Ecto neural progenitor cell (in vitro differentiated cells): Measurements from ENCODE around the gene MAPK4.
"Not testable (repeated sequence)": the region's sequence is repeated elsewhere in the genome, so short reads cannot be mapped to it uniquely, and the experiment has no call there.

Experiments
- DNase-seq: peaks from one replicate; pipeline ENCODE4 v3.0.0-alpha.2; 2018; ENCODE audit warnings: low spot score

MAPK4 gene

DNA sequence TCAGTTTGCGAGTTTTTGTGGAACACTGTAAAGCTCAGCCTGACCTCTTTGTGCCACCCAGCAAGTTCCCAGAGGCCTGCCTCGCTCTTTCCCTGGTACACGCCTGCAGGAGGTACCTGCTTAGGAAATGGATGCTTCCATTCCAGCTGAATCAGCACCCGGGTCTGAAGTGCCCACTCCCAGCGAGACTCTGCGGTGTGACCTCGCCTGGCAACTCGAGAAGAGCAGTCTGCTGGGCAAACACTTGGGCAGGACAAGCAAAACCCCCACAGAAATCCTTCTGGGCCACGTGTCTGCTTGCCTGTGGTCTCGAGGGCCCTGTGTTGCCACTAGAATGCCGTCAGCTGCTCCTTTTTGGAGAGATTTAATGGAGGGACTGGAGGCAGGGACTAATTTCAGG is 127.6 kb downstream of the MAPK4 start:
- no peak for DNase-seq

DNA sequence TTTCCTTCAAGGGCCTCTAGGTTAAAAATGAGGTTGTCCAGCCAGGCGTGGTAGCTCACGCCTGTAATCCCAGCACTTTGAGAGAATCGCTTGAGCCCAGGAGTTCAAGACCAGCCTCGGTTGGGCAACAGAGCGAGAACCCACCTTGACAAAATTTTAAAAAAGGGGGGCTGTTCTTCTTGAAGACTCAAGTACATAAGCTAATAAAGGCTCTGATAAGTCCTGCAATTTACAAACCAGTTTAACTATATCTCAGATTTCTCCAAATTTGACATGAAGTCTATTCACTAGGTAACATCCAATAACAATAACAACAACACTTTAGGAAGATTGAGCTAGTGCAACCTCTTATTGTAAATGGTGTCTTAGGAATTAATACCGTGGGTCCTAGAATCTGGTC is 129.7 kb downstream of the MAPK4 start:
- no peak for DNase-seq

DNA sequence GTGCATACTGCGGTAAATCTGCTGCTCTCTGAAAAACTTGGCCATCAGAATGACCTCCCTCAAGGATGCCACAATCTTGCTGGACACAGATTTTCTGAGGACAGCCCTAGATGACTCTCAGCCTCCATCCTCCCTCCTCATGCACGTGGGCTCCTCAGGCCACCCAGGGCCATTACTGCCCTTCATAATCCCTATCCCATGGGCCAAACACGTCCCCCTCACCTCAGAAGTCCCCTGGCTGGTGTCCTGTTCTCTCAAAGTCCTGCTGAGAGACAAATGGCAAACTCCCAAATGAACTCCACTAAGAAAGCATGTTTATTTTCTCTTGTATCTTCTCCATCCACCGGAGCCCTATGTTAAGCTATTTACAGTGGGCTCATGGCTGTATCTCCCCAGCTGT is 134.3 kb downstream of the MAPK4 start:
- DNase-seq: no peak

DNA sequence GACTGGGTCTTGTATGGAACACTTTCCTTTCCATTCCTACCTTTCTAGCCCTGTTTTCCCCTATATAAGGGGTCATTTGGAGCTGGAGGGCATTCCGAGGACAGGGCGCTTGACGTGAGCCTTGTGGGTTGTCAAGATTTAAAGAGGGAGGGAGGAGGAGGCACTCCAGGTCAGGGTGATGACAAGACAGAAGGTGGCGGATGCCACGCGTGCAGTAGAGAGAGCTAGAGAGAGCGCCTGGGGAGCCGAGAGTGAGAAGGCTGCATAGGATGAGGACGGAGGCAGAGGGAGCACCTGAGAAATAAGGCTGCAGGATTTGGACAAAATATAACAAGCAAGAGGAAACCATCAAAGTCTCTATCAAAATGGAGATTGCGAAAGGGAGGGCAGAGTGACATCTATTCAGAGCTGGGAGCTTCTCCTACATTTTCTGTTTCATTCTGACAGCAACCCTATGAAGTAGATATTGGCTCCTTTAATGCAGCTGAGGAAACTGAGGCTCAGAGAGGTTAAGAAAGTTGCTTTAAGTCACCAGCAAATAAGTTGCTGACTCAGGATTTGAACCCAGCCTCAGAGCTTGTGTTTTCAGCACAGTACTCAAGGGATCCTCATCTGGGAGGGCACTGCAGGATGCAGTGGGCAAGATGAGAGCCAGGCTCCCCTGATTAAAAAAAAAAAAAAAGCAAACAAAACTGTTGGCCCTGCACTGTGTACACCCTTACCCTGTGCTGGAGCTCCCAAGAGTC is 135.7 kb downstream of the MAPK4 start:
- DNase-seq: no peak

DNA sequence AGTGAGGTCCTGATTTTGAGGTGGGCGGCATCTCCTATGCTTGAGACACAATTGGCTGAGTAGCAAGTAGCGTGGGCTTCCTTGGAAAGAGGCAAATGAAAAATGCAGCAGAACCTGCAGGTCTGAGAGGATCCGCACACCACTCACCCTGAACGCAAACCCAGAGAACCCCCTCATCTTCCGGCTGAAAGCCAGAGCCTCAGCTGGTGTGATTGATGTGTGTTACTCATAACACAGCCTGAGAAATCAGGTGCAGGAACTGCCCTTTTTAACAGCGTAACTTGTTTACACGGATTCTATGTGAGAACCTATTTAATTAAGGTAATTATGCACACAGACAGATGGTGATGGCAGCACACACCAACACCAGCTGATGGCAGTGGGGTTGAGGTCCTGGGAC is 136.5 kb downstream of the MAPK4 start:
- DNase-seq: no peak

DNA sequence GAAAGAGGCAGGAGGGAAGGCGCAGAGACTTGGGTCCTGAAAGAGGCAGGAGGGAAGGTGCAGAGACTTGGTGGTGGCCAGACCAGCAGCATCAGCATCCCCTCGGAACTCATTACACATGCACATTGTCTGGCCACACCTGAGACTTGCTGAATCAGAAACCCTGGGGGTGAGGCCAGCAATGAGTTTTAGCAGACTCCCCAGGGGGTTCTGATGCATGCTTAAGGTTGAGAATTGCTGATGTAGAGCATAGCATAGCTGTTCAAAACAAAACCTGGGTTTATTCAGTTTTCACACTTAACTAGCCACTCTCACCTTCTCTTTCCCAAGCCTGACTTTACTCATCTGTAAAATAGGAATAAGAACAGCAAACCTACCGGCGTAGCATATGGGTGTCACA is 137.0 kb downstream of the MAPK4 start:
- no peak for DNase-seq

DNA sequence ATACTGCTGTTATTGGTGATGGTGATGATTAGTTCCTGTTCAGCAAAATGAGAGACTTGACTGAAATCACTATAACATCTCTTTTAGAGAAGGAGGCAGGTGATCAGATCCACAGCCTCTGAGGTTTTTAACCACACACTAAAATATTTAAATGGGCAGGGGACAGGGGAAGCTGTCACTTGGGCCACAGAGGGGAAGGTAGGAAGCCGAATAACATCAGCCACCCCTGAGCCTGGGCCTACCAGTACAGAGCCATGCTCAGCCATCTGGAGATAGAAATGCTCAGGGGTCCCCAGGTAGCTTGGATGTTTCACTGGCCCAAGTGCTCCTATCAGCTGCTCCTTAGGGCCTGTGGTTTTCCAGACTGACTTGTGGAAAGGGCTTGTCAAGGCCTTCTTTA is 137.6 kb downstream of the MAPK4 start:
- no peak for DNase-seq

DNA sequence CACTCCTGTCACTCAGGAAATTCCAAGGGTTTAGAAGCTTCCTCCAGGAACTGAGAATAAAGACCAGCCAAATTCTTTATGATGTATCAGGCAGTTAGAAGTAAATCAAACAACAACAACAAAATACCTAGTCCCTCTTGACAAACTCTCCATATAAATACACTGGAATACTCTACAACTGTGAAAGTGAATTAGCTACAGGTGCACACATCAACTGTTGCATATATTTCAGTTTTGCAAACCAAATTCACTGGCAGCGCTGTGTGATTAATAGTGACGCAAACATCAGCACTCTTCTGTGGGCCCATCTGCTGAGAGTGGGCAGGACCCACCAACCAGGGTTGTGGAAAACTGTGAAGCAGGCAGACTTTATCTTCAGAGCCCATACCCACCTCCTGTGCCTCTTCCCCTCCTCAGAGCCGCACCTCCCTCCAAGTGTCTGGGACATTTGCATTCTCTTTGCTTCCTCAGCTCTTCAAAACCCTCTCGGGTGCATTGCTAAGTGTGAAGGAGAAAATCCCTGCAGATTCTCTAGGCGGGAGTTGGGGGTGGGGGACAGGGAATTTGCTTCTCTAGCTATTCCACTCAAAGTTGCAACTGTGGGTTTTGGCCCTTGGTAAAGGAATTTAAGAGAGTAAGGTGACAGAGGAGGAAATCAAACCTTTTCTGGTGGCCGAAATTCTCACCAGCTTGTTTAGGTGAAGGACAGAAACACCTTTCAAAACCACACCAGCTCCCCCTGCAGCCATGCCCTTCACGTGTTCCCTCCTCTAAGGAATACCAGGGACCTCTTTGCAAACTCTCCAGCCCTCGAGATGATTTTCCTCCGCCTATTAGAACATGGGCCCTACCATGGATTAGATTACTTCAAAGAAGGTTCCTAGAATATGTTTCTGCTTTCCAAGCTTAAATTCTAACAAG is 140.6 kb downstream of the MAPK4 start:
- DNase-seq: no peak

DNA sequence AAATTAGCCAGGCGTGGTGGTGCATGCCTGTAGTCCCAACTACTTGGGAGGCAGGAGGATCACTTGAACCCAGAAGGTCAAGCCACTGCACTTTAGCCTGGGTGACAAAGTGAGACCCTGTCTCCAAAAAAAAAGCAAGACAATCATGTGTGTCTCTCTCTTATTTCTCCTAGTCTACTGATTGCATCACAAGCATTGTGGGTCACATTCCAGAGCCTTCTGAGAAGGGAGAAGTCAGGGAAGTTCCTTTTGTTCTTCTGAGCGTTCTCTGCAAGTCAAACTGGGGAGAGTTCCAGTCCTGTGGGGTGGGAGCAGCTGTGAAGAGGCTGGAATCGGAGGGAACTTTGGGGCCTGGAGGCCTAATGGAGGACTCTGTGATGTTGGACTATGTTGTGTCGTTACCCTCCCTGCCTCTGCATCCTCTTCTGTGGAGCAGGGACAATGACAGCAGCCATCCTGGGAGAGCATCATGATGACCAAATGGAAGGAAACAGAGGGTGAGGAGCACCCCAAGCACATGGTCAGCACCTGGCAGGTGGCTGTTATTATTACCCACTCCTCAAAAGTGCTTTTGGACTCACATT is 144.6 kb downstream of the MAPK4 start:
- no peak for DNase-seq

DNA sequence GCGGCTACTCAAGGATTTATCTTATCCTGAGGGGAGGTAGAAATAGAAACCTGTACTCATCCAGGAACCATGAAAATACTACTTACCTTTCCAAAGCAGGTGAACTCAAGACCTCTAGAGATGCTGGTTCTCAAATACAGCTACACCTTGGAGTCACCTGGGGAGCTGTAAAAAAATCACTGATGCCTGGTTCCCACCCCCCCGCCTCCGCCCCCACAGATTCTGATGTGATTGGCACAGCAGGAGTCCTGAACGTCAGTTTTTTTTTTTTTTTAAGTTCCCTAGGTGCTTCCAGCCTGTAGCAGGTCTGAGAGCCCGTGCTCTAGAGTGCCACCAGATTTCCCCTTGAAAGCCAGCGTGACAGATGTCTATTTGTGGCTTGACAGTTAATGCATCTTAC is 146.3 kb downstream of the MAPK4 start:
- DNase-seq: no peak

DNA sequence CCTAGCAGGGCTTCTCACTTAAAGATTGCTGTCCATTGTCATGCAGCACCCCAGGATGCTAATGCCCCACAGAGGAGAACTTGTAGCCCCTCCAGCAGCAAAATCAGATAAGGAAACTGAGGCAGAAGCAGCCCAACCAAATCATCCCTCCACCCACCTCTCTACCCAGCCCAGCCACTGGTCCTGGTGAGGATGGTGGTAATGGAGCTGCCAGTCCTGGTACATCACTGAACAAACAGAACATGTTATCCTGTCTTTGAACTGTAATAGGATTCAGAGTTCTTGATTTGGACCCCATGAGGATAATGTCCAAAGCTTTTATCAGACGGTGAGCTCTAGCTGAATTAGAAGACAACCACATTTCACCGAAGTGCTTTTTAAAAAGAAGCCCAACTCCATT is 146.8 kb downstream of the MAPK4 start:
- DNase-seq: no peak

DNA sequence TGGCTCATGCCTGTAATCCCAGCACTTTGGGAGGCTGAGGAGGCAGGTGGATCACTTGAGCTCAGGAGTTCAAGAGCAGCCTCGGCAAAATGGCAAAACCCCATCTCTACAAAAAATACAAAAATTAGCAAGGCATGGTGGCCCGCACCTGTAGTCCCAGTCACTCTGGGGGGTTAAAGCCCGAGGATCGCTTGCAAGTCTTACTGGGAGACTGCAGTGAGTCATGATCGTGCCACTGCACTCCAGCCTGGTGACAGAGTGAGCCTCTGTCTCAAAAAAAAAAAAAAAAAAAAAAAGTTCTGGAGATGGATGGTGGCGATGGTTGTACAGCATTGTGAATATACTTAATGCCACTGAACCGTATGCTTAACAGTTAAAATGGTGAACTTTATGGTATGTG is 147.4 kb downstream of the MAPK4 start:
- DNase-seq: not testable (repeated sequence)

DNA sequence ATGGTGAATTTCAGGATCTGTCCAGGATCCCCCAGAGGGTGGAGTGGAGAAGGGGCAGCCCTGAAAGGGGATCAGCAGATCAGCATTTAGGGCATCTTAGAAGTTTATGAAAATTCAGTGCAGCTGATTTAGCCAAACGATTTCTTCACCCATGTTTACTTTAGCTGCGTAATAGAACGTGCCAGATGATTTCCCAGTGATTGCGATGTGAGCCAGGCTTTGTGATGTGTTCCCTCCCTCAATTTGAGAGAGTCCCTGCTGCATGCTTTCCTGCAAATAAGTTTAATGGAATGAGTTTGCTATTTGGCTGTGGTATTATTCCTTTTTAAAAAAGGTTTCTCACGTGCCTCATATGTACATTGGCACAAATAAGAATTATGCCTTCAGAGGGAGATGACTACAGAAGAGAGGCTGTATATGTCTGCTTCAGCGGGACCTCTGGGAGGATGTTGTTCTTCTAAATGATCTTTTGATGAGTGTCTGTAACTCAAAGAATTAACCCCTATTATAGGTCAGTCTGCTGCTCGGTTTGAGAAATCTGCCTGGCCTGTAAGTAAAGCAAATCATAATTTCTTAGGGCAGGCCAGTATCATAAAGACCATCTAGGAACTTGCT is 148.1 kb downstream of the MAPK4 start:
- no peak for DNase-seq

DNA sequence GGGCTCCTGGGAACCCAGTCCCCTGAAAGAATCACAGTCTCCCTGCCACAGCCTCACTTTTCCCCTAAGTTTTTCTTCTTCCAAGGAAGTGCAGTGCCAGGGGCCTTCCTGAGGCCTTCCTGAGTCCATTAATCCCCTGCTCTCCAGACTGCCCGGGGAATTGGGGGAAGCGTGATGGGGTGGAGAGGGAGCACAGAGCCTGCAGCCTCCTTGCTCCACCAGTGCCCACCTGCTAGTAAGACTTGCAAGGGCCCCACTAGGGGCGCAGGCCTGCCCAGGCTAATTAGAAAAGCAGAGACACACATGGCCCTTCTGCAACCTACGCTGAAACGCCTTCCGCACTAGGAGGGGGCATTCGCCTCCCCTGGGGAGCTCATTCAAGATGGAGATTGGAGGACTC is 149.3 kb downstream of the MAPK4 start:
- DNase-seq: peak; percentile 57

DNA sequence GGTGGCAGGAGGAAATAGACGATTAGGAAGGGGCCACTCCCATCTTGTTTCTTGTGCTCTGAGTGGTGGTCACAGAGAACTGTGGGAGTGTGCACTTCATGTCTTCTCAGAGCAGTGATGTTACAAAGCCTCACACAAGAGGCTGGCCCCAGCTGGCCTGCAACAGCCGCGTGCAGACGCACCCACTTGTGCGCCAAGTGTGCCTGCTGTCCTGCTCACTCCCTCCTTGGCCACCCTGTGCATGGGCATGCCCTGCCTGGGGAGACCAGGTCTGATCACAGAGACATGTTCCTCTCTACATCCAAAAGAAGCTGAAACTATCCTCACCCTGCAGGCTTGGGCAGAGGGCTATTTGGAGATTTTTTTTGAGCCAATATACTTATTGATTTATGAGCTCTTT is 151.5 kb downstream of the MAPK4 start:
- DNase-seq: no peak

DNA sequence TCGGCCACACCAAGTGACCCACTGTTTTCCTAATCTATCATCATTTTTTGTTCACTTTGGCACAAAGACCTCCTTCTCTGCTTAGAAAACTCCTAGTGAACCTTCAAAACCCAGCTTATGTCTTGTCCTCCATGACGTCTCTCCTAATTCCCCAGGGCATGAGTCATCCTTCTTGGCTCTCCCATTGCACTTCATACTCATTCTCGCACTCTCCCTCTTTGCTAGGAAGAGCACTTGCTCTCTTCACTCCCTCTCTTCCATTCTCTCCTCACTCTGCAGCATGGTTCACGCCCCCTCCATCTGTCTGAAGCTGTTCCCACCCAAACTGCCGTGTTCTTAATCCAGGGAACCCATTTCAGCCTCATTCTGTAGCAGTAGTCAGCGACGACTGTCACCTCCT is 156.0 kb downstream of the MAPK4 start:
- no peak for DNase-seq

DNA sequence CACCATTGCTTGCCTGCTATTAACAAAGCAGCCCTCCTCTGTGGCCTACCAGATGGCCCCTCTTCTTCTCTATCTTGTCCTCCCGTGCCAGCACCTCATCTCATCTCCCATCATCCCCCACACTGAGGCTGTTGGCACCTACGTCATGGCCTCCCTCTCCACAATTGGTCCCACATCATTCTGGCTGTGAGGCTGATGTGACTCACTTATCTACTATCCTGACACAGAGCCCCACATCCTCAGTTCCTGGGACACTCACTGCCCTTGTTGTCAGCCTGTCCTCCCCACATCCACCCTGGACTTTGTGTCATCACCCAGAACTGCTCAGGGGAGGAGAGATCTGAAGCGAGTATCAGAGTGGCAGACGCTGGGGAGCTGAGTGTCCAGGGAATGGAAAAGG is 157.0 kb downstream of the MAPK4 start:
- DNase-seq: no peak

DNA sequence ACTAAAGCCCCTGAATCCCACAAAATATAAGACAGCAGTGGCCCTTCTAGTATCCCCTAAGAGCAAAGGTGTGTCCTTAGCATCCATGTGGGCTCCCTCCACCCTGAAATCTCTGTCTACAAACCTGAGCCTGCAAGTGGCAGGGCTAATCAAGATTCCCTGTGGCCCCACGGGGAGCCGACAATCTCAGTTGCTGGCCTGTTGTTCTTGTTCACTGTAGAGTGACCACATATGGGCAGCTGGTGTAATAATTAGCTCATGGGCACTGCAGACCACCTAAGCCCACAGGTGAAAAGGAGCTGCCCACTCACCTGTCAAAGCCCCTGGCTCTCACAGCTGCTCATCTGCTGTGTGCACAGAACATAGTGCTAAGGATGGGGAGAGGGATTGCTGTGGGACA is 157.7 kb downstream of the MAPK4 start:
- no peak for DNase-seq

DNA sequence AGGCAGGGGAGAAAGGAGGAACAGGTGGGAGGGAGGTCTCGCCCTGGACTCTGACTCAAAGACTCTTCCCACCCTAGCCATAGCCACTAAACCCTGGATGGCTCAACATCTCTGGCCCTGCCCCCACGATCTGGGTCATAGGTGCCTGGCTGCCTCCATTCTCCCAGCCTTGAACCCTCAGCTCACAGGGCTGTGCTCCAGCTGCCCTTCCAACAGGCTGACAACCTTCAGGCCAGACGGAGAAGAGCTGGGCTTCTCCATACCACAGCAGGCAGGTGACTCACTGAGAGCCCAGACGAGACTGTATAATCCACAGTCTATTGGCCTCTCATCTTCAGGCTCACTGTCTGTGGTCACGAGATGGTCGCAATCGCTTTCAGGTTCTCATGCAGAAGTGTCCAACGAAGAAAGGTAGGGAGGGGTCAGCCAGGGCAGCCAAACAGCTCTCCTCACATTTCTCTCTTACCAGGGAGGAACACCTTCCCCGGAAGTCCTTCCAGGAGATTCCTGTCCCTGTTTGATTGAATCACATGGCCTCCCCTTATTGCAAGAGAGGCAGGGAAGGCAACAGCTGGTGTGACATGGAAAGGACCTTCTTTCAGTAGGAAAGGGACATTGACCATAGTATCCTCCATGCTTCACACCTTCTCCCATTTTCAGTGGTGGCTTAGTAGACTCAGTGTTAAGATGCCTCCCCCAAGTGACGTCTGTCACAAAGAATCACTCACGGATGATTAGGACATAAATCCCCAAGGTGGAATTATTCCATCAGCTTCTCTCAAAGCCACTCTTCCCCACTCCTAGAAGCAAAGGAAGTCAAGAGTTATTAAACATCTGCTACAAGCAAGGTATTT is 159.8 kb downstream of the MAPK4 start:
- no peak for DNase-seq

DNA sequence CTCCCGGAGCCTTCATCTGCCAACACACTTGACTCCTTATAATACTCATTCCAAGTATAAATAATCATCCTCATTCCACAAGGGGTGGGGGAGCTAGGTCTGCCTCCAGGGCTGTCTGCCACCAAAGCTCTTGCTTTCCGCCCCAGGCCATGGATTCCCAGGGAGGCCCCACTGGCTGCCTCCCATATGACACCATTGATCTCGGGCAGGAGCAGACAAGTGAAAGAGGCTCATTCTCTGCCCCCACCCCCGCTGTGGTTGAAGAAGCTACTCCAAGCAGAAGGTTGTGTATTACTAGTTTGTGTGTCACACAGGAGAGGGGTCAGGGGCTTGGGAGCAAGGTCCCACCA is 160.4 kb downstream of the MAPK4 start:
- DNase-seq: no peak

DNA sequence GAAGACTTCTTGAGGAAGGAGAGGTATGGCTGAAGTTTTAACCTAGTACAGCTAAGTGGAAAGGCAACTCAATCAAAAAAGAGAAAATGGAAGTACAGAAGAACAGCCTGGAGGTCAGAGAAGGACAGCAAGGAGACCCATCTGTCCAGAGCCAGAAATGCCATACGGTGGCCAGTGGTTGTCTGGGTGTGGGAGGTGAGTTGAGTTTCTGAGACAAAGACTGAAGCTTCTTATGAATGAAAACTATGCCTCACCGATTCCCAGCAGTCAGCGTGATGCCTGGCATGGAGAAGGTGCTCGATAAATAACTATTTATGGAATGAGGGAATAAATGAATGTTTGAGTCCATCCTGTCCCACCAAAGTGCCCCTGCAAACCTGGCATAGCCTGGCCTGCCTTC is 161.1 kb downstream of the MAPK4 start:
- DNase-seq: no peak
